ENCODE results near the gene NUCKS1. TPM values are rescaled to one million over a fixed set of nuclear protein-coding genes. Genes with fewer than 3 reads are reported as not detected.

Gene NUCKS1
- total and polyA plus RNA-seq, 2 of the 13 experiments (the other 11 are each of a cell fraction or from before 2014, with no cell fraction given) = 35.5 to 117 TPM

GRCh38 chr1:205664399-205665017 is 85.5 kb downstream of the NUCKS1 start (continued):
- no peak for TF ChIP-seq ZNF407 (CRISPR knock-in tag; IDR thresholded peaks at IDR 0.05; ENCODE audit: not compliant biosample characterization)
- no peak for TF ChIP-seq SRSF4 (IDR thresholded peaks at IDR 0.05; ENCODE audit: low read depth, low read length, poor library complexity, severe bottlenecking)
- TF ChIP-seq ARNTL (CRISPR knock-in tag; IDR thresholded peaks at IDR 0.05) = no peak
- no peak for TF ChIP-seq HMGA1 (CRISPR knock-in tag; conservative IDR thresholded peaks at IDR 0.05)
- TF ChIP-seq FOXK2 (IDR thresholded peaks at IDR 0.05) = no peak
- TF ChIP-seq ELK4 (CRISPR knock-in tag; IDR thresholded peaks at IDR 0.05; ENCODE audit: borderline replicate concordance) = no peak
- no peak for TF ChIP-seq ZNF343 (CRISPR knock-in tag; IDR thresholded peaks at IDR 0.05)
- TF ChIP-seq ZGPAT (CRISPR knock-in tag; IDR thresholded peaks at IDR 0.05) = peak; percentile 32; the same call in 1 of the 2 replicates
- peak; percentile 50; the same call in 1 of the 2 replicates for TF ChIP-seq MED1 (CRISPR knock-in tag; IDR thresholded peaks at IDR 0.05)
- TF ChIP-seq ZNF101 (CRISPR knock-in tag; IDR thresholded peaks at IDR 0.05; ENCODE audit: borderline replicate concordance, low read depth) = no peak
- no peak for TF ChIP-seq CENPT (CRISPR knock-in tag; IDR thresholded peaks at IDR 0.05; ENCODE audit: low read depth)
- TF ChIP-seq ZNF781 (CRISPR knock-in tag; IDR thresholded peaks at IDR 0.05; ENCODE audit: borderline replicate concordance, not compliant biosample characterization) = no peak
- no peak for TF ChIP-seq ZSCAN25 (CRISPR knock-in tag; IDR thresholded peaks at IDR 0.05)
- peak; percentile 90 for TF ChIP-seq ZBTB38 (CRISPR knock-in tag; IDR thresholded peaks at IDR 0.05)
- TF ChIP-seq U2AF2 (IDR thresholded peaks at IDR 0.05; ENCODE audit: low read depth, low read length) = no peak
- TF ChIP-seq RFXANK (CRISPR knock-in tag; IDR thresholded peaks at IDR 0.05) = no peak
- peak; percentile 57; the same call in 1 of the 2 replicates for TF ChIP-seq FOSL1 (CRISPR knock-in tag; IDR thresholded peaks at IDR 0.05; ENCODE audit: borderline replicate concordance)
- no peak for TF ChIP-seq ZFP36L2 (CRISPR knock-in tag; IDR thresholded peaks at IDR 0.05)

Data from HepG2 (cell line).